ENCODE measurements around the gene SYT5. TPM values are rescaled to one million over a fixed set of nuclear protein-coding genes. Genes with fewer than 3 reads are reported as not detected.

SYT5 gene
- total RNA-seq, 1 donor from 2014 or later, result 0.80 TPM

DNA sequence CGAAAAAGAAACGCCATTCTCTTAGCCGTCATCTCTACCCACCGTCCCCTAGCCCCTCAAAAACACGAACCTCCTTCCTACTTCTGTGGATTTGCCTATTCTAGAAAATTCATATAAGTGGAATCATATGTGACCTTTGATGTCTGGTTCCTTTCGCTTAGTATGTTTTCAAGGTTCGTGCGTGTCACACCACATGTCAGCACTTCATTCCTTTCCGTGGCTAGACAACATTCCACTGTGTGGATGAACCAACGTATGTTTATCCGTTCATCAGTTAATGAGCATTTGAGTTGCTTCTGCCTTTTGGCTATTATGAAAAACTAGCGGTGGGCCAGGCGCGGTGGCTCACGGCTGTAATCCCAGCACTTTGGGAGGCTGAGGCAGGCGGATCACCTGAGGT lies 48.7 kb downstream of the SYT5 start:
- no peak for DNase-seq (ENCODE audit: low spot score)
- no peaks in the 10 kb centered on the region for H3K36me3 Mint-ChIP-seq (ENCODE audit: low read depth)
- no peaks in the 10 kb centered on the region for H3K9me3 Mint-ChIP-seq (ENCODE audit: low read depth)
- H3K27me3 Mint-ChIP-seq (ENCODE audit: low read depth), result peaks cover 37% of the 10 kb centered on the region
- H3K4me3 Mint-ChIP-seq (ENCODE audit: unreplicated experiment), result no peak overlapping the region
- no peak for TF ChIP-seq CTCF (IDR thresholded peaks at IDR 0.05)
- no peak overlapping the region for H3K27ac Mint-ChIP-seq (ENCODE audit: unreplicated experiment)
- no peaks in the 10 kb centered on the region for H3K4me1 Mint-ChIP-seq (ENCODE audit: low read depth)

Small RNA genes within 50 kb of the gene (microRNA-seq; reads per million reads assigned to microRNA genes)
- not detected for gene MIR7975 (ENCODE audit: borderline number of aligned reads)

Other genes with a start within 250 kb of the SYT5 start
- gene NLRP7, start 232.8 kb downstream of the SYT5 start, total RNA-seq, result not detected in 3 replicates
- gene NLRP2, start 213.9 kb downstream of the SYT5 start, total RNA-seq, result 19.1 to 21.7 TPM (median 21.1 TPM) in 3 replicates
- 0.51 TPM in 1 of 3 replicates, not detected in the others for gene GP6, start 142.0 kb downstream of the SYT5 start, total RNA-seq
- gene RDH13, start 117.1 kb downstream of the SYT5 start, total RNA-seq, result 9.7 to 13.7 TPM (median 11.1 TPM) in 3 replicates
- gene EPS8L1, start 104.4 kb downstream of the SYT5 start, total RNA-seq, result 4.1 to 7.9 TPM (median 6.8 TPM) in 3 replicates
- gene PPP1R12C, start 62.7 kb downstream of the SYT5 start, total RNA-seq, result 86.1 to 111 TPM (median 103 TPM) in 3 replicates
- 0.62 TPM in 1 of 3 replicates, not detected in the others for gene TNNT1, start 31.1 kb downstream of the SYT5 start, total RNA-seq
- not detected in 3 replicates for gene TNNI3, start 22.6 kb downstream of the SYT5 start, total RNA-seq
- gene DNAAF3, start 13.7 kb downstream of the SYT5 start, total RNA-seq, result 0.90 to 2.2 TPM (median 1.3 TPM) in 3 replicates
- gene PTPRH, start 29.2 kb upstream of the SYT5 start, total RNA-seq, result 0.42 to 0.54 TPM in 2 of 3 replicates, not detected in the other
- gene TMEM86B, start 48.5 kb upstream of the SYT5 start, total RNA-seq, result 1.4 to 1.5 TPM (median 1.4 TPM) in 3 replicates
- 47.6 to 58.4 TPM (median 49.9 TPM) in 3 replicates for gene PPP6R1, start 78.7 kb upstream of the SYT5 start, total RNA-seq
- 22.7 to 30.3 TPM (median 24.2 TPM) in 3 replicates for gene HSPBP1, start 99.8 kb upstream of the SYT5 start, total RNA-seq
- 14.0 to 15.9 TPM (median 15.3 TPM) in 3 replicates for gene BRSK1, start 103.7 kb upstream of the SYT5 start, total RNA-seq
- not detected in 3 replicates for gene TMEM150B, start 145.1 kb upstream of the SYT5 start, total RNA-seq
- 9.5 to 14.6 TPM (median 9.7 TPM) in 3 replicates for gene KMT5C, start 159.6 kb upstream of the SYT5 start, total RNA-seq
- 0.17 to 0.23 TPM in 2 of 3 replicates, not detected in the other for gene COX6B2, start 174.4 kb upstream of the SYT5 start, total RNA-seq
- gene GARIN5B, start 183.0 kb upstream of the SYT5 start, total RNA-seq, result not detected in 3 replicates
- gene IL11, start 190.2 kb upstream of the SYT5 start, total RNA-seq, result 2.8 to 3.7 TPM (median 3.1 TPM) in 3 replicates
- 0.52 to 1.0 TPM in 2 of 3 replicates, not detected in the other for gene TMEM190, start 196.5 kb upstream of the SYT5 start, total RNA-seq
- 0.59 to 1.0 TPM (median 0.85 TPM) in 3 replicates for gene TMEM238, start 204.0 kb upstream of the SYT5 start, total RNA-seq
- 1,343 to 1,376 TPM (median 1,346 TPM) in 3 replicates for gene RPL28, start 205.6 kb upstream of the SYT5 start, total RNA-seq
- gene UBE2S, start 227.5 kb upstream of the SYT5 start, total RNA-seq, result 60.0 to 79.7 TPM (median 78.6 TPM) in 3 replicates